NCI-H1417 treated with DMSO at 0.1 percent for 48 hours (cell line): ENCODE results near the gene TTC38.

Experiments used
- DNase-seq: peaks from one replicate; lab custom pipeline; 2025; lab: John Stamatoyannopoulos, UW

TTC38 gene

GRCh38 chr22:46267431-46268279 lies at the start of gene TTC38:
Gene TTC38, plus strand, starts transcription at chr22:46268008. Its CDS starts 32 bp downstream, at chr22:46268040.
- DNase-seq: no peak

GRCh38 chr22:46219636-46220035 lies 48.2 kb upstream of the TTC38 start:
- DNase-seq: no peak

GRCh38 chr22:46220921-46221320 lies 46.9 kb upstream of the TTC38 start:
- DNase-seq: no peak

GRCh38 chr22:46224044-46224897 lies 43.5 kb upstream of the TTC38 start:
- DNase-seq: no peak

GRCh38 chr22:46224898-46225290 lies 42.9 kb upstream of the TTC38 start:
- no peak for DNase-seq

- DNase-seq: no peak
These were observed 42.2 kb upstream of the TTC38 start for GRCh38 chr22:46225631-46226030.

GRCh38 chr22:46226577-46226976 lies 41.2 kb upstream of the TTC38 start:
- DNase-seq: no peak

- no peak for DNase-seq
These were observed 38.1 kb upstream of the TTC38 start for GRCh38 chr22:46229701-46230100.

- DNase-seq: no peak
These were observed 37.4 kb upstream of the TTC38 start for GRCh38 chr22:46230262-46230901.

GRCh38 chr22:46233231-46233630 lies 34.6 kb upstream of the TTC38 start:
- DNase-seq: no peak

- DNase-seq: no peak
These were observed 32.8 kb upstream of the TTC38 start for GRCh38 chr22:46234969-46235368.

GRCh38 chr22:46237453-46238124 lies 30.2 kb upstream of the TTC38 start:
- DNase-seq: no peak

GRCh38 chr22:46238541-46238940 lies 29.3 kb upstream of the TTC38 start:
- DNase-seq: no peak

GRCh38 chr22:46239261-46240048 lies 28.4 kb upstream of the TTC38 start:
- DNase-seq: no peak

- no peak for DNase-seq
These were observed 27.7 kb upstream of the TTC38 start for GRCh38 chr22:46240073-46240472.

- no peak for DNase-seq
These were observed 27.3 kb upstream of the TTC38 start for GRCh38 chr22:46240506-46240905.

- DNase-seq: no peak
These were observed 26.9 kb upstream of the TTC38 start for GRCh38 chr22:46240907-46241306.

GRCh38 chr22:46241396-46242007 lies 26.3 kb upstream of the TTC38 start:
- DNase-seq: no peak

GRCh38 chr22:46242076-46242475 lies 25.7 kb upstream of the TTC38 start:
- DNase-seq: no peak

GRCh38 chr22:46244771-46245170 lies 23.0 kb upstream of the TTC38 start:
- no peak for DNase-seq

GRCh38 chr22:46245511-46245910 lies 22.3 kb upstream of the TTC38 start:
- no peak for DNase-seq
